Loucy (cell line): ENCODE measurements around the gene CYP2C19.

ENCODE experiments used
- H2AFZ ChIP-seq: fragments of 200-600 bp; sonication (generic); 2 replicates; pipeline ENCODE4 v1.6.0; 2016; ENCODE audit warnings: antibody characterized with exemption, mild to moderate bottlenecking, low read length, moderate library complexity
- H3F3A ChIP-seq: fragments of 200-600 bp; 2 replicates; pipeline ENCODE4 v1.6.0; 2016; ENCODE audit warnings: antibody characterized with exemption, low read depth, mild to moderate bottlenecking
- H3K27me3 ChIP-seq: fragments of 200-600 bp; sonication (generic); 2 replicates; pipeline ENCODE4 v1.6.1; 2014; ENCODE audit warnings: low read length, mild to moderate bottlenecking; ENCODE audit not compliant: insufficient read depth, poor library complexity, severe bottlenecking
- H3K36me3 ChIP-seq: fragments of 200-600 bp; sonication (generic); 2 replicates; pipeline ENCODE4 v1.6.1; 2016; ENCODE audit warnings: low read length; ENCODE audit not compliant: insufficient read depth
- H3K4me1 ChIP-seq: fragments of 200-600 bp; sonication (generic); 2 replicates; pipeline ENCODE4 v1.5.1; 2014; ENCODE audit warnings: low read length, mild to moderate bottlenecking; ENCODE audit not compliant: insufficient read depth, poor library complexity, severe bottlenecking
- H3K4me2 ChIP-seq: fragments of 200-600 bp; sonication (generic); 2 replicates; pipeline ENCODE4 v1.6.0; 2014; ENCODE audit warnings: antibody characterized with exemption, low read length, low read depth, mild to moderate bottlenecking; ENCODE audit not compliant: poor library complexity, severe bottlenecking
- H3K4me3 ChIP-seq: fragments of 200-600 bp; sonication (generic); 2 replicates; pipeline ENCODE4 v1.5.1; 2014; ENCODE audit warnings: low read length, mild to moderate bottlenecking, mixed read lengths; ENCODE audit not compliant: poor library complexity, severe bottlenecking
- H3K79me2 ChIP-seq: fragments of 200-600 bp; sonication (generic); 2 replicates; pipeline ENCODE4 v1.6.1; 2014; ENCODE audit warnings: low read length; ENCODE audit not compliant: insufficient read depth
- H3K9ac ChIP-seq: fragments of 200-600 bp; sonication (generic); 2 replicates; pipeline ENCODE4 v1.6.0; 2014; ENCODE audit warnings: mild to moderate bottlenecking, low read depth, low read length, moderate library complexity; ENCODE audit not compliant: poor library complexity, severe bottlenecking
- H3K9me2 ChIP-seq: fragments of 200-600 bp; sonication (generic); replicated peaks from 2 replicates; pipeline ENCODE4 v1.6.1; 2016; ENCODE audit warnings: low read depth, low read length, mixed read lengths
- H3K9me3 ChIP-seq: fragments of 200-600 bp; sonication (generic); 2 replicates; pipeline ENCODE4 v1.6.1; 2014; ENCODE audit warnings: mild to moderate bottlenecking, antibody characterized with exemption, low read length, low read depth; ENCODE audit not compliant: insufficient read depth
- H4K20me1 ChIP-seq: fragments of 200-600 bp; sonication (generic); 2 replicates; pipeline ENCODE4 v1.6.0; 2014; ENCODE audit warnings: antibody characterized with exemption, low read length, mild to moderate bottlenecking; ENCODE audit not compliant: insufficient read depth, poor library complexity, severe bottlenecking
- CTCF ChIP-seq: fragments of 200-600 bp; sonication (generic); conservative IDR thresholded peaks from 2 replicates; pipeline ENCODE4 v1.5.1; 2014; ENCODE audit warnings: mild to moderate bottlenecking, antibody characterized with exemption, low read length
- EZH2phosphoT487 ChIP-seq: fragments of 200-600 bp; IDR thresholded peaks from 2 replicates; pipeline ENCODE4 v1.6.1; 2018; ENCODE audit warnings: antibody characterized with exemption, mild to moderate bottlenecking, moderate library complexity, borderline replicate concordance

CYP2C19 gene

DNA sequence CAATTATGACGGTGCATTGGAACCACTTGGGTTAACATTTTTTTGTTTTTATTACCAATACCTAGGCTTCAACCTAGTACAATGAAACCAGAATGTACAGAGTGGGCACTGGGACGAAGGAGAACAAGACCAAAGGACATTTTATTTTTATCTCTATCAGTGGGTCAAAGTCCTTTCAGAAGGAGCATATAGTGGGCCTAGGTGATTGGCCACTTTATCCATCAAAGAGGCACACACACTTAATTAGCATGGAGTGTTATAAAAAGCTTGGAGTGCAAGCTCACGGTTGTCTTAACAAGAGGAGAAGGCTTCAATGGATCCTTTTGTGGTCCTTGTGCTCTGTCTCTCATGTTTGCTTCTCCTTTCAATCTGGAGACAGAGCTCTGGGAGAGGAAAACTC, at the start of gene CYP2C19:
Gene CYP2C19, plus strand, starts transcription at position 289 of the 400 bp plus-strand sequence. Its CDS starts 25 bp downstream, at position 314.
- Histone ChIP-seq H3K4me1 (no peaks in the 10 kb centered on the region), H3K9me3 (no peaks in the 10 kb centered on the region), H3K9ac (no peak within 1 kb of the TSS), H3K4me3 (no peak within 1 kb of the TSS), H2AFZ (no peak within 1 kb of the TSS), H3K4me2 (no peak within 1 kb of the TSS), H3K9me2 (no peaks in the 10 kb centered on the region), H3K36me3 (no peaks in the 10 kb centered on the region), H3K79me2 (no peaks in the 10 kb centered on the region), H4K20me1 (no peaks in the 10 kb centered on the region), H3K27me3 (no peaks in the 10 kb centered on the region), H3F3A (no peaks in the 10 kb centered on the region)
- no peak for TF ChIP-seq EZH2phosphoT487
- no peak for TF ChIP-seq CTCF

GRCh38 chr10:94725871-94726270, 36.6 kb upstream of the CYP2C19 start:
- no peaks in the 10 kb centered on the region for H3K27me3 ChIP-seq
- no peak overlapping the region for H3K4me3 ChIP-seq
- no peak overlapping the region for H2AFZ ChIP-seq
- H3K4me2 ChIP-seq = no peak overlapping the region
- no peaks in the 10 kb centered on the region for H3K4me1 ChIP-seq
- H3K36me3 ChIP-seq = no peaks in the 10 kb centered on the region
- H3K9me3 ChIP-seq = no peaks in the 10 kb centered on the region
- no peak overlapping the region for H3K9ac ChIP-seq
- no peaks in the 10 kb centered on the region for H3K79me2 ChIP-seq
- H4K20me1 ChIP-seq = no peaks in the 10 kb centered on the region
- H3K9me2 ChIP-seq = no peaks in the 10 kb centered on the region
- TF ChIP-seq CTCF (no peak), EZH2phosphoT487 (no peak)
- H3F3A ChIP-seq = no peaks in the 10 kb centered on the region

GRCh38 chr10:94735197-94735596, 27.3 kb upstream of the CYP2C19 start:
- Histone ChIP-seq H3K79me2 (no peaks in the 10 kb centered on the region), H3F3A (no peaks in the 10 kb centered on the region), H3K27me3 (no peaks in the 10 kb centered on the region), H3K9me3 (no peaks in the 10 kb centered on the region), H3K4me1 (no peaks in the 10 kb centered on the region), H3K36me3 (no peaks in the 10 kb centered on the region), H4K20me1 (no peaks in the 10 kb centered on the region), H3K4me3 (no peak overlapping the region), H3K9ac (no peak overlapping the region), H3K9me2 (0 out of 2 replicates have a peak, but pooled peaks cover 3% of the 10 kb centered on the region), H2AFZ (no peak overlapping the region), H3K4me2 (no peak overlapping the region)
- TF ChIP-seq EZH2phosphoT487 (no peak), CTCF (no peak)
